Sigmoid colon (tissue), 7 donors: ENCODE measurements around the gene SPIN4. TPM values are rescaled to one million over a fixed set of nuclear protein-coding genes. Genes with fewer than 3 reads are reported as not detected.
A peak's percentile ranks its signal among the peaks of the same experiment; 100 is the strongest.

Source experiments
- DNase-seq: peaks from one replicate; pipeline ENCODE4 v3.0.0-alpha.2; 2019
- H3K27ac ChIP-seq, 4 donors: fragments of 200-600 bp; sonication (generic); one replicate each; pipeline ENCODE4 v1.5.1; 2016 to 2019; ENCODE audit warnings: mild to moderate bottlenecking in 1 of 4
- H3K27me3 ChIP-seq, 3 donors: fragments of 200-600 bp; sonication (generic); one replicate each; pipeline ENCODE4 v1.5.1; 2019; ENCODE audit warnings: mild to moderate bottlenecking in 1 of 3
- H3K36me3 ChIP-seq, 4 donors: fragments of 200-600 bp; sonication (generic); one replicate each; pipeline ENCODE4 v1.5.1; 2016 to 2019
- H3K4me1 ChIP-seq, 4 donors: fragments of 200-600 bp; sonication (generic); one replicate each; pipeline ENCODE4 v1.5.1; 2017 to 2019
- H3K4me3 ChIP-seq, 4 donors: fragments of 200-600 bp; sonication (generic); one replicate each; pipeline ENCODE4 v1.5.1; 2017 to 2019; ENCODE audit warnings: mild to moderate bottlenecking in 2 of 4, moderate library complexity in 1 of 4
- H3K9me3 ChIP-seq, 4 donors: fragments of 200-600 bp in 3 of 4; sonication (generic) in 3 of 4; one replicate each; pipeline versions ENCODE4 v1.5.1 to v1.6.1; 2013 to 2019
- CTCF ChIP-seq, 4 experiments: fragments of 450-650 bp in 3 of 4; fragments of 200-600 bp in 1 of 4; IDR thresholded peaks; one replicate each; pipeline ENCODE4 v1.5.1; 2016 to 2019; ENCODE audit warnings: antibody characterized with exemption in 4 of 4, mild to moderate bottlenecking in 3 of 4, moderate library complexity in 2 of 4
- EP300 ChIP-seq, 4 donors: sonication (generic); formaldehyde crosslinking; IDR thresholded peaks; one replicate each; pipeline ENCODE4 v1.6.1; 2017; ENCODE audit warnings: antibody characterized with exemption in 4 of 4
- POLR2A ChIP-seq, 2 donors: fragments of 450-650 bp; IDR thresholded peaks; one replicate each; pipeline ENCODE4 v1.6.1; 2016; ENCODE audit warnings: antibody characterized with exemption in 2 of 2, mild to moderate bottlenecking in 2 of 2, moderate library complexity in 2 of 2
- POLR2AphosphoS5 ChIP-seq, 4 donors: sonication (generic); formaldehyde crosslinking; IDR thresholded peaks; one replicate each; pipeline ENCODE4 v1.6.1; 2017; ENCODE audit warnings: antibody characterized with exemption in 4 of 4
- WGBS, 2 donors: extraction: QIAGEN DNeasy Blood & Tissue Kit; methylation state at CpG; one replicate each; pipeline ENCODE4 v1.1.7; 2013; 5-methylcytosine and 5-hydroxymethylcytosine counted together
- intact Hi-C: fragments of 100-400 bp; cut with DNase I; formaldehyde crosslinking; loops from one replicate; pipeline ENCODE4 v1.15.1; 2023
- polyA plus RNA-seq, 3 donors: library from polyadenylated mRNA; stranded (reverse); fragments of 200-250 nt; gene quantifications; one replicate each; pipeline ENCODE4 v1.2.3, GENCODE V29; 2013
- total RNA-seq, 4 donors: library from RNA; depleted of rRNA; stranded (reverse); fragments of >200 nt; gene quantifications; one replicate each; pipeline ENCODE4 v1.1.0, GENCODE V29; 2016
- donor health status: healthy with polysubstance abuse.
- donor health status: Bipolar disorder and iron deficiency.
- donor health status: healthy.

Gene SPIN4
- total and polyA plus RNA-seq, 7 donors, result 1.2 to 7.6 (median 4.8) TPM

DNA sequence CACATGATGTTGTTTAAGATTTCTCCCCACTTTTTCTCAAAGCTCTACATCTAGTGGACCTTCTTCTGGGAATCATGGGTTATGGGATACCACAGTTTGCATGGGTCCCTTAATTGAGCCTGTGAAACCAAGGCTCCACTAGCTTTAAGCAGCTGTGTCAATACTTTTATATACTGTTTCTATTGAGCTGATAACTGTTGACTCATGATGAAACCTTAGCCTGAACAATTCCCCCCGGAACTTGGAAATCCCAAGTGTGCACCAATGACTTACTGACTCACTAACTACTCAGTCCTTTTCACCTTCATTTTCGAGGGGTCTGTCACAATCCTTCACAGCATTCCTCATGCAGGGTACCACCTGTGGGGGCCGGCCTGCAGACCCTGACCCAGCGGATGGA is 12.7 kb upstream of the SPIN4 start:
- 90 to 92% methylated on average over 4 of the region's 4 CpGs for WGBS, 2 donors
- H3K4me3 ChIP-seq, result no peak overlapping the region

GRCh38 chrX:63361494-63361893 is 10.4 kb upstream of the SPIN4 start:
- 57% methylated on average over 2 of the region's 2 CpGs for WGBS, 2 donors
- TF ChIP-seq POLR2AphosphoS5 (IDR thresholded peaks at IDR 0.05), result no peak
- TF ChIP-seq CTCF (IDR thresholded peaks at IDR 0.05), result no peak
- no peak for TF ChIP-seq EP300 (IDR thresholded peaks at IDR 0.05)
- TF ChIP-seq POLR2A (IDR thresholded peaks at IDR 0.05), result no peak
- DNase-seq, result no peak
- no peaks in the 10 kb centered on the region for H3K4me1 ChIP-seq
- no peaks in the 10 kb centered on the region for H3K27me3 ChIP-seq
- H3K27ac ChIP-seq, result no peak overlapping the region
- H3K36me3 ChIP-seq, result no peaks in the 10 kb centered on the region
- intact Hi-C loops, result no loop called here
- H3K9me3 ChIP-seq, result no peaks in the 10 kb centered on the region
- no peak overlapping the region for H3K4me3 ChIP-seq

More for the DNA sequence above, 12.7 kb upstream of the SPIN4 start:
- DNase-seq, result no peak
- intact Hi-C loops, result no loop called here
- Histone ChIP-seq H3K4me1 (no peaks in the 10 kb centered on the region), H3K9me3 (no peaks in the 10 kb centered on the region), H3K36me3 (no peaks in the 10 kb centered on the region), H3K27ac (no peak overlapping the region), H3K27me3 (no peaks in the 10 kb centered on the region)
- no peak for TF ChIP-seq POLR2AphosphoS5 (IDR thresholded peaks at IDR 0.05)
- no peak for TF ChIP-seq POLR2A (IDR thresholded peaks at IDR 0.05)
- no peak for TF ChIP-seq CTCF (IDR thresholded peaks at IDR 0.05)
- no peak for TF ChIP-seq EP300 (IDR thresholded peaks at IDR 0.05)

- Histone ChIP-seq H3K4me1 (peaks cover 0 to 4% (median 0%) of the 10 kb centered on the region in 4 donors), H3K36me3 (no peaks in the 10 kb centered on the region), H3K4me3 (no peak overlapping the region), H3K9me3 (no peaks in the 10 kb centered on the region), H3K27ac (peak overlapping the region in 1 of 4 donors; percentile 27), H3K27me3 (no peaks in the 10 kb centered on the region)
- no peak for TF ChIP-seq CTCF (IDR thresholded peaks at IDR 0.05)
- TF ChIP-seq POLR2AphosphoS5 (IDR thresholded peaks at IDR 0.05), result no peak
- no peak for TF ChIP-seq POLR2A (IDR thresholded peaks at IDR 0.05)
- no peak for TF ChIP-seq EP300 (IDR thresholded peaks at IDR 0.05)
- no peak for DNase-seq
- intact Hi-C loops, result loop anchor here (5.0 to 10.0 kb wide), 3 partner anchors 80 to 208 kb away; no protein-coding TSS in a partner anchor
Observed at GRCh38 chrX:63354484-63354883, 3.4 kb upstream of the SPIN4 start.

- no peaks in the 10 kb centered on the region for H3K27me3 ChIP-seq
- peaks cover 0 to 4% (median 0%) of the 10 kb centered on the region in 4 donors for H3K4me1 ChIP-seq
- H3K4me3 ChIP-seq, result peak overlapping the region; percentile 46 to 62 (median 61)
- no peak for TF ChIP-seq EP300 (IDR thresholded peaks at IDR 0.05)
- no peak for TF ChIP-seq POLR2AphosphoS5 (IDR thresholded peaks at IDR 0.05)
- no peak for TF ChIP-seq CTCF (IDR thresholded peaks at IDR 0.05)
- TF ChIP-seq POLR2A (IDR thresholded peaks at IDR 0.05), result no peak
- 0% methylated on average over 20 of the region's 20 CpGs for WGBS, 2 donors
- peak overlapping the region; percentile 76 to 87 (median 83) for H3K27ac ChIP-seq
- intact Hi-C loops, result loop anchor here (5.0 to 10.0 kb wide), 3 partner anchors 84 to 212 kb away; no protein-coding TSS in a partner anchor
- H3K36me3 ChIP-seq, result no peaks in the 10 kb centered on the region
- H3K9me3 ChIP-seq, result no peaks in the 10 kb centered on the region
- DNase-seq, result no peak
Observed at GRCh38 chrX:63350465-63350877, 661 bp downstream of the SPIN4 start.

DNA sequence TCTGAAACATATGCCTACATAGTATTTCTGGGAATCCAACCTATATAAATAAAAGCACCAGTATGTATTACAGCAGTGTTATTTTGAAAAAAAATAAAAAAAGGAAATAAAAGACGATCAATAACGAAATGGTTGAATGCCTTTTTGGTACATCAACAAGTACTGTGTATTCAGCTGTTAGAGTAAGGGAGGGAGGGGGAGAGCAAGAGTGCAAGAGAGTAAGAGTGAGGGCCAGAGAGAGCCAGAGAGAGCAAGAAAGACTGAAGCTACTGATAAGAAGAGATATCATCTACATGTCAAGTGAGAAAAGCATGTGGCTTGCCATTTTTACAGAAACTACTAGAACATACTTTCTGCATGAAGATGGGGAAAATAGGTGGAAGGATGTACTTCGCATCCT is 1.8 kb downstream of the SPIN4 start:
- H3K27ac ChIP-seq, result no peak overlapping the region
- intact Hi-C loops, result no loop called here
- peaks cover 0 to 4% (median 0%) of the 10 kb centered on the region in 4 donors for H3K4me1 ChIP-seq
- TF ChIP-seq POLR2AphosphoS5 (IDR thresholded peaks at IDR 0.05) (no peak), POLR2A (IDR thresholded peaks at IDR 0.05) (no peak), CTCF (IDR thresholded peaks at IDR 0.05) (no peak), EP300 (IDR thresholded peaks at IDR 0.05) (no peak)
- no peaks in the 10 kb centered on the region for H3K9me3 ChIP-seq
- WGBS, 2 donors, result 49 to 51% methylated on average over 3 of the region's 3 CpGs
- no peak for DNase-seq
- H3K4me3 ChIP-seq, result peak overlapping the region in 1 of 4 donors; percentile 60
- H3K27me3 ChIP-seq, result no peaks in the 10 kb centered on the region
- no peaks in the 10 kb centered on the region for H3K36me3 ChIP-seq
